PC-3 (cell line): ENCODE measurements around the gene PRDM5. TPM values are rescaled to one million over a fixed set of nuclear protein-coding genes. Genes with fewer than 3 reads are reported as not detected.

ENCODE experiments used
- ATAC-seq: fragments of 200-7000 bp; cut with Tn5 transposase; 2 replicates; pipeline ENCODE4 v1.9.1; 2020; ENCODE audit warnings: mild to moderate bottlenecking, moderate library complexity
- Bru-seq: library from RNA; stranded (reverse); fragments of 400-500 nt; gene quantifications from one replicate; lab custom pipeline; 2021; lab: Mats Ljungman, UMichigan
- BruChase-seq, 2 experiments: library from RNA; stranded (reverse); fragments of 400-500 nt; gene quantifications; one replicate each; lab custom pipeline; 2021; lab: Mats Ljungman, UMichigan
- BruUV-seq: library from RNA; stranded (reverse); fragments of 400-500 nt; replicated peaks from 2 replicates; lab custom pipeline; 2021; lab: Mats Ljungman, UMichigan
- CTCF ChIA-PET: fragments of 300-600 bp; sonication (Branson Sonifier 250); formaldehyde crosslinking; loops from one replicate; lab custom pipeline; 2022; ENCODE audit warnings: antibody characterized with exemption; lab: Charles Lee
- POLR2A ChIA-PET: fragments of 300-600 bp; sonication (Branson Sonifier 250); formaldehyde crosslinking; loops from one replicate; lab custom pipeline; 2022; ENCODE audit warnings: antibody characterized with exemption; ENCODE audit not compliant: unreplicated experiment; lab: Charles Lee
- DNase-seq: peaks from one replicate; pipeline ENCODE4 v3.0.0-alpha.2; 2015
- H2AFZ ChIP-seq: fragments of 300-600 bp; sonication (generic); 2 replicates; pipeline ENCODE4 v1.6.0; 2016; ENCODE audit warnings: antibody characterized with exemption, low read length
- H3F3A ChIP-seq: fragments of 300-600 bp; sonication (generic); one replicate; pipeline ENCODE4 v1.6.0; 2017; ENCODE audit warnings: antibody characterized with exemption, low read length, control low read depth, mild to moderate bottlenecking; ENCODE audit not compliant: unreplicated experiment
- H3K27ac ChIP-seq: fragments of 300-600 bp; sonication (generic); 2 replicates; pipeline ENCODE4 v1.5.1; 2016; ENCODE audit warnings: mild to moderate bottlenecking, low read length
- H3K27me3 ChIP-seq: fragments of 300-600 bp; sonication (generic); 2 replicates; pipeline ENCODE4 v1.6.1; 2016; ENCODE audit warnings: low read length, mixed read lengths
- H3K36me3 ChIP-seq: fragments of 300-600 bp; sonication (generic); 2 replicates; pipeline ENCODE4 v1.6.1; 2016; ENCODE audit warnings: low read depth, mixed run types, low read length, mixed read lengths
- H3K4me1 ChIP-seq: fragments of 300-600 bp; sonication (generic); 2 replicates; pipeline ENCODE4 v1.5.1; 2016; ENCODE audit warnings: low read length; ENCODE audit not compliant: insufficient read depth
- H3K4me2 ChIP-seq: fragments of 300-600 bp; sonication (generic); 2 replicates; pipeline ENCODE4 v1.6.0; 2016; ENCODE audit warnings: low read length
- H3K4me3 ChIP-seq: fragments of 300-600 bp; sonication (generic); 2 replicates; pipeline ENCODE4 v1.5.1; 2016; ENCODE audit warnings: mild to moderate bottlenecking, low read length, mixed read lengths
- H3K79me2 ChIP-seq: fragments of 300-600 bp; sonication (generic); 2 replicates; pipeline ENCODE4 v1.6.1; 2017; ENCODE audit warnings: low read length, mixed read lengths
- H3K9ac ChIP-seq: fragments of 300-600 bp; sonication (generic); 2 replicates; pipeline ENCODE4 v1.6.0; 2016; ENCODE audit warnings: mild to moderate bottlenecking, low read length
- H3K9me2 ChIP-seq: fragments of 300-600 bp; sonication (generic); replicated peaks from 2 replicates; pipeline ENCODE4 v1.6.1; 2016; ENCODE audit warnings: mixed run types, low read length, mixed read lengths
- H3K9me3 ChIP-seq: fragments of 300-600 bp; sonication (generic); 2 replicates; pipeline ENCODE4 v1.6.1; 2016; ENCODE audit warnings: low read length, mixed read lengths
- H4K20me1 ChIP-seq: fragments of 300-600 bp; sonication (generic); 2 replicates; pipeline ENCODE4 v1.6.1; 2016; ENCODE audit warnings: low read length, mixed read lengths
- CTCF ChIP-seq: fragments of 300-600 bp; sonication (generic); conservative IDR thresholded peaks from 2 replicates; pipeline ENCODE4 v1.5.1; 2017; ENCODE audit warnings: antibody characterized with exemption, low read depth, mild to moderate bottlenecking, low read length
- EZH2 ChIP-seq: fragments of 300-600 bp; sonication (generic); IDR thresholded peaks from one replicate; pipeline ENCODE4 v1.6.1; 2017; ENCODE audit warnings: antibody characterized with exemption, mild to moderate bottlenecking, low read length; ENCODE audit not compliant: unreplicated experiment
- EZH2phosphoT487 ChIP-seq: fragments of 300-600 bp; sonication (generic); IDR thresholded peaks from 2 replicates; pipeline ENCODE4 v1.6.1; 2018; ENCODE audit warnings: mild to moderate bottlenecking, antibody characterized with exemption, low read length, borderline replicate concordance
- intact Hi-C: fragments of 100-400 bp; cut with micrococcal nuclease; formaldehyde crosslinking; loops from 2 replicates; pipeline ENCODE4 v1.9.0; 2023
- long read RNA-seq: library from polyadenylated mRNA; unstranded; transcript quantifications from one replicate; pipeline ENCODE4 v2.0.0, GENCODE V29; 2021; ENCODE audit not compliant: unreplicated experiment
- total RNA-seq: library from RNA; depleted of rRNA; stranded (reverse); fragments of >200 nt; gene quantifications from 2 replicates; pipeline ENCODE4 v1.2.3, GENCODE V29; 2014; rRNA removed

PRDM5 gene
- total RNA-seq (2.4 and 3.9 TPM in 2 replicates), Bru-seq, nascent RNA (percentile 49 among the genes with signal in this experiment), BruChase-seq, experiment 1, labeled RNA remaining after a 6-hour chase (percentile 34 among the genes with signal in this experiment), BruChase-seq, experiment 2, labeled RNA remaining after a 2-hour chase (percentile 44 among the genes with signal in this experiment)
- long read RNA-seq, partial matches to known transcripts = 1 of 11 reads
- long read RNA-seq, other reads (novel, unspliced or antisense) = 8 of 11 reads

GRCh38 chr4:120922381-120923206 is at the start of gene PRDM5:
PRDM5 (minus strand) TSS chr4:120922726; CDS start chr4:120922608, 118 bp downstream.
- peak; percentile 57 for ATAC-seq
- H3K4me3 ChIP-seq = peak within 1 kb of the TSS; percentile 89
- BruUV-seq = no TSS peak
- no peaks in the 10 kb centered on the region for H3K27me3 ChIP-seq
- intact Hi-C loops = loop anchor here (5.0 kb wide), 1 partner anchor 130 kb away; no protein-coding TSS in a partner anchor
- TF ChIP-seq CTCF (no peak), EZH2 (no peak), EZH2phosphoT487 (no peak)
- peak within 1 kb of the TSS; percentile 39 for H3K27ac ChIP-seq
- peaks cover 21% of the 10 kb centered on the region for H3K4me1 ChIP-seq
- no peaks in the 10 kb centered on the region for H4K20me1 ChIP-seq
- no peaks in the 10 kb centered on the region for H3K79me2 ChIP-seq
- no peaks in the 10 kb centered on the region for H3K36me3 ChIP-seq
- POLR2A ChIA-PET = interaction anchor here (0.5 kb wide), 1 partner anchor 611 kb away, joined by 4 read pairs; no protein-coding TSS in a partner anchor
- peak within 1 kb of the TSS; percentile 79 for H3K9ac ChIP-seq
- H3K9me3 ChIP-seq = no peaks in the 10 kb centered on the region
- peak within 1 kb of the TSS; percentile 99 for H2AFZ ChIP-seq
- no peaks in the 10 kb centered on the region for H3K9me2 ChIP-seq
- no peaks in the 10 kb centered on the region for H3F3A ChIP-seq
- CTCF ChIA-PET = no interaction called here
- peak within 1 kb of the TSS; percentile 96 for H3K4me2 ChIP-seq
- peak; percentile 21 for DNase-seq

GRCh38 chr4:120971884-120972283 is 49.4 kb upstream of the PRDM5 start:
- ChIA-PET CTCF (no interaction called here), POLR2A (no interaction called here)
- H3K27ac ChIP-seq = no peak overlapping the region
- intact Hi-C loops = no loop called here
- no peak overlapping the region for H3K4me2 ChIP-seq
- H3K9me2 ChIP-seq = no peaks in the 10 kb centered on the region
- no peaks in the 10 kb centered on the region for H3K79me2 ChIP-seq
- no peak overlapping the region for H3K9ac ChIP-seq
- BruUV-seq = no TSS peak
- ATAC-seq = no peak
- DNase-seq = no peak
- H3K36me3 ChIP-seq = no peaks in the 10 kb centered on the region
- H2AFZ ChIP-seq = no peak overlapping the region
- H3F3A ChIP-seq = no peaks in the 10 kb centered on the region
- no peaks in the 10 kb centered on the region for H4K20me1 ChIP-seq
- no peak overlapping the region for H3K4me3 ChIP-seq
- TF ChIP-seq EZH2phosphoT487 (no peak), EZH2 (no peak), CTCF (no peak)
- no peaks in the 10 kb centered on the region for H3K9me3 ChIP-seq
- H3K27me3 ChIP-seq = no peaks in the 10 kb centered on the region
- no peaks in the 10 kb centered on the region for H3K4me1 ChIP-seq
